Measurements from ENCODE around the gene PNMA6F.

PNMA6F gene

DNA sequence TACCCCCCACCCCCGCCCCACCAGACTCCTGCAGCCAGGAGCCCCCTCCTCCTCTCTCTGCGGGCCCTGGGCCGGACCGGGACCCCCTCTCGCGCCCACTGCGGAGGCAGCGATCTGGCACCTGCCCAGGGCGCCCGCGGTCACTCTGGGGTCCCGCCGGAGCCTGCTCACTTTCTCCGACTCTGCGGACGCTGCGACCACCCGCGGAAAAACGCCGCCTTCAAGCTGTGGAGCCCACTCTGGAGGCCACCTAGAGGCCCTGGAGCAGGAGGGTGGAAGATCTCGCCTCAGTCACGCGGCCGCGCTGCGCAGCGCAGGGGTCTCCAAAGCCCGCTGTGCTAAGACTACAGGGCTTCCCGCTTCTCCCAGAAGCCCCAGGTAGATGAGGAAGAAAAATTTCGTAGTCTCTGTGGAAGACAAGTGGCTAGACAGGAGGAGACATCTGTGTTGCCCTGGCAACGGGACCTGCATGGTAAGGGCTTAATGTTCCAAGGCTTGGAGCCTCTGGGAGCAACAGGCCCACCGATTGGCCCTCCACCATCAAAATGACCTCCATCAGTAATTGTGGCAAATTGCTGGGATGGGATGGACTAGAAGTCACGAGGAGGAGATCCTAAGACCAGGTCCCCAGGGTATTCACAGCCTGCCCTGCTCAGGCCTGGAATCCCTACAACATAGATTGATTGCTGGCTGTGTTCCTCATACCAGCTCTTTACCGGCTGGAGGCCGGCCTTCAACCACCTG lies at the start of gene PNMA6F:
Gene PNMA6F (minus strand): TSS at position 387 of the 744 bp plus-strand sequence. CDS start 1,093 bp downstream, outside the sequence.
- no peak for DNase-seq (ENCODE audit: low read depth)

DNA sequence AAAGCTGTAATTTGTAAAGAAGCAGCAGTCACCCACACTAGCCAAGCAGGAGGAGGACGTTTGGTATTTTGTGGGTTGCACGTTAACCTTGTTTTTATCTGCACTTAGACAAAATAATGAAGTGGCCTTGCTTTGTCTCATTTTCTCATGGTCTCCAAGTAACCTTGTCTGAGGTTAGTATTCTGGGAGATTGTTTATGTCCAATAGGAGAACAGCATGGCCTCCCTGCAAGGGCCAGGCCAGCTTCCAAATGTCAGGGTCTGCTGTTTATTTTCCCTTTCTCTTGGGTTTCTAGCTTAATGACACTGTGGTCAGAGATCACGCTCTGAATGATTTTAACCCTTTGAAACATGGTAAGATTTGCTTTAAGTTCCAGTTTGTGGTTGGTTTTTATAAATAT lies 49.7 kb upstream of the PNMA6F start:
- DNase-seq (ENCODE audit: low read depth): no peak

DNA sequence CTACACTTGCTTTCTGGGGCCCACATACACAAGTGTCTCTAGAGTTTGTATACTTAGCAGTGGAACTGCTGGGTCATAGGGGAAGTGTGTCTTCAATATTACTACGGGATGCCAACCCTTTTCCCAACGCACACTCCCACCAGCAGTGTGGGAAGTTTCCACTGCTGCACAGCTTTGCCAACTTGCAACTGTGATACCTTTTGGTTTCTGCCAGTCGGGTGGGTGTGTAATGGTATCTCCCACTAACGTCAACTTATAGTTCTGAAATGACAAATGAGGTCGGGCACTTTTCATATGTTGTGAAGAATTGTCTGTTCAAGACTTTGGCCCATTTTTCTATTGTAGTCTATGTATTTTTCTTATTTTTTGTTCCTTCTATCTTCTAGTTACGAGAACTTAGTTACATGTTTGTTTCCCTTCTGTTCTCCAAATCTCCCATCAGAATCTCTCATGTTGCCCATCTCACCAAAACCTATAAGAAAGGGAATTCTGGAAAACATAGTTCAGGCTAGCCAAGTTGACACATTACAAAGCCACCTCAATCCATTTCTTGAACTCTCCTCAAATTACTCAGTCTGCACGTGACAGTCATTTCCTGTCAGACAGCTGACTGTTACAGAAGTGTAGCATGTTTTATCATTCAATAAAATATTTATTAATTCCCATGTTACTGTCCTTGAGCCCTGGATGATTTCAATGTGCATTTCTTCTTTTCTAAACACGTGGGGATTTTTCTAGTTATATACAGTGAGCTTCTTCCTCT lies 48.9 kb upstream of the PNMA6F start:
- no peak for DNase-seq (ENCODE audit: low read depth)

DNA sequence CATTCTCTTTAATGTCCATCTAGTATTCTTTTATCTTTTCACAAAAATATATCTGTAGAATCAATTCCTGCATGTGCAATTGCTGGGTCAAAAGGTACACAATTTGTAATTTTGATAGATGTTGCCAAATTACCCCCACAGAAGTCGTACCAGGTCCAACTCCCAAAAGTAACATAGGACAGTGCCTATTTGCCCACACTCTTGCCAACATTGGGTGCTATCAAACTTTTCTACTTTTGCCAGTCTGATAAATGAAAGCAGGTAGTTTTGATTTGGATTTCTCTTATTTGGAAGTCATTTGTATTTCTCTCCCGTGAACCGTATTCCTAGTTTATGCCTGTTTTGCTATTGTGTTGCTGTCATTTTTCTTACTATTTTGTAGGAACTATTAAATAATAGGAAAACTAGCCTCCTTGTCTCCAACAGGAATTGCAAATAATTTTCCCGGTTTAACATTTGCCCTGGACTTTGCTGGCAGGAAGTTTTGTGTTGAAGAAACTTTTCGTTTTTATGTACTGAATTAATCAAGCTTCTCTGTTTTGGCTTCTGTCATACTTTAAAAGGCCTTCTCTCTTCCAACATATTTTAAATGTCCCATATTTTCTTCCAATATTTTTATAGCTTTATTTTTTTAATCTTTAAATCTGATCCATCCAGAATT lies 45.4 kb upstream of the PNMA6F start:
- no peak for DNase-seq (ENCODE audit: low read depth)

DNA sequence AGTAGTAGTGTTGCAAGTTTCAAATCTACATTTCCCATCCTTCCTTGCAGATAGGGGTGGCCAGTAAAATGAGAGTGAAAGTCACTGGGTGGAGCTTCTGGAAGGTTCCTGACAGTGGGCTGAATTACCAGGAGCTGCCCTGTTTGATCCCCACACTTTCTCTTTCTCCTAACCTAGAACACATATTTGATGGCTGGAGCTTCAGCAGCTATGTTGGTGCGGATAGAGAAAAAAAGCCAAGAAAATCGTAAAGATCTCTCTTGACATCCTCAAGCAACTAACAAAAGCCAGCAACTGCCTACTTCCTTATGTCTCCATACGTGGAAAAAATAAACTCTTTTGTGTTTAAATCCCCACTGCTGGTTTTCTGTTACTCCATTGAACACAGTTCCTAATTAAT lies 44.6 kb upstream of the PNMA6F start:
- no peak for DNase-seq (ENCODE audit: low read depth)

DNA sequence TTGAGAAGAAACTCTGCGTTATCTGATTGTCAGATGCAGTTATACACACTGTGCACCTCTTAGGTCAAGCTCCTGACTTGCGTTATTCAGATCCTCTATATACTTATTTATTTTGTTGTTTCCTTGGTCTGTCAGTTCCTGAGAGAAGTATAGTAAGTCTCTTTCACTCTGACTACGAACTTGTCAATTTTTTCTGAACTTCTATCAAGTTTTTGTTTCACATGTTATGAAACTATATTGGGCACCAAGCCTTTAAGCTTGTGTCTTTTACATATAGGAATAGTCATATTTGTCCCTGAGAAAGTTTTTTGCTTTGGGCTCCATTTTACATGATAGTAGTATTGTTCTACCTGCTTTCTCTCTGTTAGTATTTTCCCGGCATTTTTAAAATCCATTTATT lies 44.1 kb upstream of the PNMA6F start:
- no peak for DNase-seq (ENCODE audit: low read depth)

DNA sequence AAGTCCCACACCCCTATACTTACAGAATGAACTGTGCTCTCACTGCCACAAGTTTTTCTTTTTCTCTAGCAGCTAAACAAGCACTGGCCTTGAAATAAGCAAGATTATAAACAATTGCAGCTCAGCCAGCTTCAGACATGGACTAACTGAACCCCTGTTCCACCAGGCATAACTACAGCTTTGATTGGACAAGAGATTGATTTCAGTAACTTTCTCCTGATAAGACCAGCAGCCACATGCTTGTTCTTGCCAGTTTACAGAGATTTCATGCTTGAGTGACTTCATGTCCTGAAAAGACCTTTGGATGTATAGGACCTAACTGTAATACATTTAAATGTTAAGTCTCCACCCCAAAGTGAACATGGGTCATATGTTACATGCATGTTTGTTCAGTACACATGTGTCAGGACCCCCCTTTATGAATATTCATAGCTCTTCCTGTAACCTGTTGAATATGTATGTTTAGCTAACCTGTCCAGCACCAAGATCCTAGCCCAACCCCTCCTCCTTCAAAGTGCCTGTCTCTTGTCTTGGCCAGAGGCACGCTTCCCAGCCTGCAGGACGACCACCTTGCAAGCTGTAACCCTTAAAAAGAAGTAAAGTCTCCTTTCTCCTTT lies 40.3 kb upstream of the PNMA6F start:
- no peak for DNase-seq (ENCODE audit: low read depth)

DNA sequence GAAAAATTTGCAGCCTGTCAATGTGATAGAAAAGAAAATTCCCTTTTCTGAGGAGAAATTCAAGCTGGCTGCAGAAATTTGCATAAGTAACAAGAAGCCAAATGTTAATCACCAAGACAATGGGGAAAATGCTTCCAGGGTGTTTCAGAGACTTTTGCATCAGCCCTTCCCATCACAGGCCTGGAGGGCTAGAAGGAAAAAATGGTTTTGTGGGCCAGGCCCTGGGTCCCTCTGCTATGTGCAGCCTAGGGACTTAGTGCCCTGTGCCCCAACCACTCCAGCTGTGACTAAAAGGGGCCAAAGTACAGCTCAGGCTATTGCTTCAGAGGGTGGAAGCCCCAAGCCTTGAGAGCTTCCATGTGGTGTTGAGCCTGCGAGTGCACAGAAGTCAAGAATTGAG lies 36.3 kb upstream of the PNMA6F start:
- DNase-seq (ENCODE audit: low read depth): no peak

DNA sequence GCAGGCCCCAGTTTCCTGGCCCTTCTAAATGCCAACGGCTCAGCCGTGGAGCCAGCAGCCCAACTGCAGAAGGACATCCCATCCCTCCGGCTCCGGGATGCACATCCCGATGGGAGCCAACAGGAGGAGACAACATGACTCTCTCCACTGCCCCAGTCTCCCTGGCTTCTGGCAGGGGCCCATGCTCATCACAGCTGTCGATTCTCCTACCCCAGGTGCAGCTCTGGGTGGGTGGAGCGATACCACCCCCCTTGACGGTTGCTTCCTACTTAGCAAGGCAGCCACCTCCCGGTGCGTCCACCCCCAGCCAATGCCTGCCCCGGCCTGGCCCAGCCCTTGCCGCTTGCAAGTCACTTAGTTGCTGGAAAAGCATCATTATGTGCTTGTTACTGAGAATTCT lies 31.8 kb upstream of the PNMA6F start:
- no peak for DNase-seq (ENCODE audit: low read depth)

DNA sequence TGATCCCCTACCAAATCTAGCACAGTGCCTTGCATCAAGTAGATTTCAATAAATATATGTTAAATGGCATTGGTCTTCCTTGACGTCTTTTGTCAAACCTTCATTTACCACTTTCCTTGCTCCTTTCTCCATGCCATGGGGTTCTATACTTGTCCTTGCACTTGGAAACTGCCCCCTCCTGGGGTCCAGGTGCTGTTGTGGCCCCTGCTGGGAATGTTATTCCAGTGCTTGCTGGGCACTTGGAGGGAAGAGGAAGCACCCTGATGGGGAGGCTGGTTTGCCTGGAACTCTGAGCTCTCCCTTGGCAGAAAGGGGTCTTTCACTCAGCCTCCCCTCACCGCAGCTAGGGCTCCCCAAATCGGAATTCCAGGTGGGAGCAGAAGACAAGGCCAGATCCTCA lies 31.3 kb upstream of the PNMA6F start:
- DNase-seq (ENCODE audit: low read depth): no peak

DNA sequence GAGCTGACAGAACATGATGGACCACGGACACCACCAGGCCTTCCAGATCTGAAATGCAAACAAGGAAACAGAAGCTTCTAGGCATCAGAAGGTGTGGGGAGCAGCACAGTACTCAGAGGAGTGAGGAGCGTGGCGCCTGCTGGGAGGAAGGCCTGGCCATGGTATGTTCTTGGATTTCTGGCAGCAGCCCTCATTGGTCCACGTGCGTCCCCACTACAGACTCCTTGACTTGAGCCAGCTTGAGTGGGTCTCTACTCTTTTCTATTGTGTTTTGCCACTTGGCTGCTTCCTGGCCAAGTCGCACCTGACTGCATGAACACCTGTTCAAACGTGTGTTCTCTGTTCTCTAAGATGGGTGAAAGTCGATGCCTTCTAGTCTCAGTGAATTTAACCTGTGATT lies 30.4 kb upstream of the PNMA6F start:
- no peak for DNase-seq (ENCODE audit: low read depth)

DNA sequence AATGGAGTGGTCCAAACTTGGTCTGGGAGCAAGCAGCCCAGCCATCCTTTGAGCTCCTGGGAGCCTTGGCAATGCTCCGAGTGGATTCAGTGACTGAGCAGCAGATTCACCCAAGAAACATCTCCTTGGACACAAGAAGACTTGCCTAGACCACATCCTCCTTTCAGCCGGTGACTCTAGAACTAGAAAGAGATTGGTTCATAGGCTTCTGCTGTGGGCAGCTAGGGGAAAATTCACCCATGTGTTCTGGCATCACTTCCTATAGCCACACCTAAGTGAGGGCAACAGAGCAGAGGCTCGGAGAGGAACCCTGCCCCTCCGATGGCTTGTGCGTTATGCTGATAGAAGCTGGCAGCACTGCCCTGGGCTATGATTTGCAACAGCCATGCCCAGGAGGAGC lies 28.4 kb upstream of the PNMA6F start:
- no peak for DNase-seq (ENCODE audit: low read depth)

DNA sequence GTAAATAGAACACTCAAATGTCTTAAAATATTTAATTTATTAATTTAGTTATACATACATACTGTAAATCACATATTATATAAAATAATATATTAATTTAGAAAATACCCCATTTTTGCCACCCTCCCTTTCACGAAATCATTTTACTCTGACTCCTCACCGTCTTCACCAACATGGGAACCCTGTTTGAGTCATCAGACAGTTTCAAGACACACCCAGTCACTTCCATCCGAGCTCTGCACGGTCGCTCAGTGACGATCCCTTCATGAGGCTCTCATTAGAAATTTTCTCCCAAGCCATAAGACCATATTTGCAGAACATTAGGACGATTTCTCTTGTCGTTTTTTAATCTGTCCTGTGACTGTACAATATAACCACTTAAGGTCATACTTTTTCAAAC lies 26.9 kb upstream of the PNMA6F start:
- no peak for DNase-seq (ENCODE audit: low read depth)

DNA sequence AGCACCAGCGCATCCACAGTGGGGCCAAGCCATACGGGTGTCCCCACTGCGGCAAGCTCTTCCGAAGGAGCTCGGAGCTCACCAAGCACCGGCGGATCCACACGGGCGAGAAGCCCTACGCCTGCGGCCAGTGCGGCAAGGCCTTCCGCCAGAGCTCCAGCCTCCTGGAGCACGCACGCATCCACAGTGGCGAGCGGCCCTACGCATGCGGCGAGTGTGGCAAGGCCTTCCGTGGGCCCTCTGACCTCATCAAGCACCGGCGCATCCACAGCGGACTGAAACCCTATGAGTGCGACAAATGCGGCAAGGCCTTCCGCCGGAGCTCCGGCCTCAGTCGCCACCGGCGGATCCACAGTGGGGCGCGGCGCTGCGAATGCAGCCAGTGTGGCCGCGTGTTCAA lies 26.0 kb upstream of the PNMA6F start:
- DNase-seq (ENCODE audit: low read depth): no peak

DNA sequence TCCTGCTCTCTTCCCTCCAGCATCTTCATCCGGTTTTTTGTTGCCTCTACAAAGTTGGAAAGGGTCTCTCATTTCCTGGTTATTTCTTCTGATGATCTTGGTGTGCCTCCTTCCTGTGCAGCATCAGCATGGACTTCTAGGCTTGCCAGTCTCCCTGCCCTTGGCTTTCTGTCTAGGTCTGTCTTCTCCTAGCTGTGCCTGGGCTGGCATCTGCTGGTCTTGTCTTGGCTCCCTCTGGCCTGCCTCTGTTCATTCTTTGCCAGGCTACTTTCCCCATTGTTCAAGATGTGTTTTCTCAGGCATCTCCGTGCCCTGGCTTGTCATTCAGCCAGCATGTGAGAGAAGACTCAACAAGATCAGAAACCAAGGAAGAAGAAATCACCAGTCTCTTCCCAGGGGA lies 22.1 kb upstream of the PNMA6F start:
- no peak for DNase-seq (ENCODE audit: low read depth)

DNA sequence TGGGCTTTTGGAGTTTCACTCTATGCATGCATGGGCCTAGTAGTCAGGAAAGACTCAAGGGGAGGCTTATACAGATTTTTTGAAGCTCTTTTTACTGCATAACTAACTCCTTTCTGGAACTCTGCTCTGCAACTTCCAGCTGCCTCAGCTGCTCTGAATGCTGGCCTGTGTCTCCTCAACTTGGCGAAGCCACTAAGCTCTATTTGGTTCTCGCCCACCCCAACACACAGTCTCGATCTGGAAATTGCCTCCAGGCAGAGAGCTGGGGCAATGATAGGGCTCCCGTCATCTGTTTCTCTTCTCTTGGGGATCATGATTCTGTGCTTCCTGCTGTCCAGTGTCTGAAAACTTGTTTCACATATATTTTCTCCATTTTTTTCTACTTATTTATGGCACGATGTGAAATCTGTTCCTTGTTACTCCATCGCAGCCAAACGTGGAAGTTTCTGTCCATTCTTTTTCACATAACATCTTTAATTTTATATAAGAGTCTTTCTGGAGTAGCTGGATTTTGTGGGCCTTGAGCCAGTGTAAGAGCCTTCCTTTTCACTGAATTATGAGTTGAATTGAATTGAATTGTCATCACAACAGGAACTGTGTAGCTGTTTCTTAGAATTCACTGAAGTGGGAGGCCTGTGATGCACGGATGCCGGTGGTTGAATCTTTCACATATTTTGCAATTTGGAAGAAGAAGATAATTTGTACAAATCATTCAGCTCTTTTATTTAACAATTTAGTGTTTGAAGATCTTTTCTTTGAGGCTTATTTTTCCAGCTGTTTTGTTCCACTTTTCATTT lies 21.4 kb upstream of the PNMA6F start:
- DNase-seq (ENCODE audit: low read depth): no peak

DNA sequence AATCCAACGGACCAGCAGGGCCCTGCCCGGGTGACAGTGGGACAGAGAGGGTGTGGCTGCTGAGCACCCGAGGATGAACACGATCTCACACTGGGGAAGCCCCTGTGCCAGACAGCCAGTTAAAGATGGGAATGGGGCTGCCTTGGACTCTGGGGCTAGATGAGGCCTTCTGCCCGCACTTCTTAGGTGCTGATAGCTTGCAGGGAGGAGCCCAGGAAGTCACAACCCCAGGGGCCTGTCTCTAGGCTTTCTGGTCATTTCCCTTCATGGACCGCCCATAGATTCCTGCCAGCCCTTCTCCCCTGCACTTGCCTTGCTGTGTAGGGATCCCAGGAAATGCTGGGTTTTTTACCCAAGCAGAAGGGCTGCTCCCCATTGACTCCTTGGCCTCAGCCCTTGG lies 18.5 kb upstream of the PNMA6F start:
- DNase-seq (ENCODE audit: low read depth): no peak

DNA sequence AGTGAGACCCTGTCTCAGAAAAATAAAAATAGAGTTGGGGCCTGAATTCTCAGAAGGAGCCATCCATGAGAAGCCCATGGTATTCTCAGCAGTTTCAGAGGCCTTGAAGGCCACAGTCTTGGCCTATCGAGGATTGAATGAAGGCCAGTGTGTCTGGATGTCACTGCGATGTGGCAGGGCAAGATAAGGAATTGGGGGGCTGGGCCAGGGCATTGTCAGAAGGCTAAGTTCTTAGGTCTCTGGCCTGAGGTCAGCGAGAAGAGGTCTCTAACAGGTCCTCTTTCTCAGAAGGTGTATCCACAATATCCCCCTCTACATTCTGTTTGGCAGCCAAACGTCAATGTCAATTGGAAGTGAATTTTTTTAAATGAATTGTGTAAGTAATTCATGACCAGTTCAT lies 18.1 kb upstream of the PNMA6F start:
- DNase-seq (ENCODE audit: low read depth): no peak

DNA sequence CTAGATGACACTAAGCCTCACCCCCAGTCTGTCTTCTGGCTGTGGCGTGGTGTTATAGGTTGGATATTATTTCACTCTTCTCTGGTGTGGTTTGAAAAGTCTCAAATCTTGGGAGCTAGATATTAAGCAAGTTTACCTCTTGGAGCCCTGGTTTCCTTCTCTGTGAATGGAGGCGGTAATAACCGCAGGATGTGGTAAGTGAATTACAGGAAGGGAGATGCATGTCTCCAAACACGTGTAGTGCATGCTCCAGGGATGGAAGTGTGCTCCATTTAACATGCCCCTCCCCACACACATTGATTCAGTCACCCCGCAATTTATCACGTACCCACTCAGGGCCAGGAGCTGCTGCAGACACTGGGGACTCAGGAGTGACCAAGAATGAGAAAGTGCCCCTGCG lies 17.3 kb upstream of the PNMA6F start:
- no peak for DNase-seq (ENCODE audit: low read depth)

DNA sequence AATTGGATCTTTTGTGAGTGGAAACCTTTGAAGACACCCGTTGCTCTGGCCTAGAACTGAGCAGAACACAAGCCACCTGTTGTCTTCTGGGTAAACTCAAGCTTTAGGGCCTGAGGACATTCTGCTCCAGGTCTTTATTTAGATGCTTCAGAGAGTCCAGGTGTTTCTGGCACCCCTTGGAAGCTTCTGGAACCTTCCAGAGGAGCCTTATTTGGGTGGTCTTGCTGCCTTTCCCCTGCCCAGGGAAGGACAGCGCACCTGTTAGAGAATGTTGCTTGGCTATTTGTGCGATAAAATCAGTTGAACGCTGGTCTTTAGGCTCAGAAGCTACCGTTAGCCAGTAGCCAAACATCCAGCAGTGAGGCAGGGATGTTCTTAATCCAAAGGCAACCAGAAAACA lies 15.4 kb upstream of the PNMA6F start:
- no peak for DNase-seq (ENCODE audit: low read depth)

DNA sequence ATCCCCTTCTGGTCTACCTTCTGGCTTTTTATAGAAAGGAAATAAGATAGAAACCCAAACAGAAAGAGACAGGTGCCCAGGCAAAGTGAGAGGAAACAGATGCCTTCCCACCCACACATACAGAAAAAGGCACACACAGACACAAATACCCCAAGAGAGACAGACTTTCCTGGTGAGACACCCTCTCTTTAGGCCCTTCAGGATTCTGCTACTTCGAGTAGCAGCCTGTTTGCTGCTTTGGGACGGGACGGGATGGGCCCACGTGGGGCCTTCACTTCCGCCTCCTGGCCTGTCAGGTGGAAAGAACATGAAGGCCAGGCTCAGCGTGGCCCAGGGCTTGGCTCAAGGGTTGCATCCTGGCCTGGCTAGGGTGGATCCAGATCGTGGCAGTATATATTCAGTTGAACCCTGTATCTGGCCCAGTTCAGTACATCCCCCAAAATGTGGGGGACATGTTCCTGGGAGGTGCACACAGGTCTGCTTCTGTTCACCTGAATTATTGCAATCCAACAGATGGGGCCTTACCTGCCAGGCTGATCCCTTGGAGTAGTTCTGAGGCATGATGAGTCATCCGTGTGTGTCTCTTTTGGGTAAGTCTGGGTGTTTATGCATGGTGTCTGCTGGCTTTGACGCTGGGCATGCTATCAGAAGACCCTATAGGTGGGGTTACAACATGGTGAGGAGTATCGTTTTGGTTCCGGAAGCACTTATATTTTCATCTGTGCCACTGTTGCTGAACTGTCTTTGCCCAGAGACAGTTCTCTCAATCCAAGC lies 14.7 kb upstream of the PNMA6F start:
- no peak for DNase-seq (ENCODE audit: low read depth)
